ENCODE measurements around the gene CFHR1.

DNA sequence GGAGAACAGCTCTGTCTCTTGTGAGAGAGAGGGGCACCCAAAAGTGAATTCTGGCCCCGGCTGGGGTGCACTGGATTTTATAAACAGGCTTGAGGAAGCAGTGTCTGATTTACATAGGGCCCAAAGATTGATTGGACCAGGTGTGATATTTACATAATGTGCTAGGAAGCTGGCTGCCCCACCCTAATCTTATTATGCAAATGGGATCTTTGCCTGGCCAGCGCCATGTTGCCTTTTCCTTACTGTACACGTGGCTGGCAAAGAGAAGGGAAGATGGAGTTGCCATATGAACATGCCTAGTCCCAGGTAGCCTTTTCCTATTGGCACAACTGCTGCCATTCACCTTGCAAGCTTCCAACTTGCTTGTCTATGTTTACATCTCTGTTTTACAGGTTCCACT is 39.3 kb downstream of the CFHR1 start:
- TF ChIP-seq, protein P1, sequence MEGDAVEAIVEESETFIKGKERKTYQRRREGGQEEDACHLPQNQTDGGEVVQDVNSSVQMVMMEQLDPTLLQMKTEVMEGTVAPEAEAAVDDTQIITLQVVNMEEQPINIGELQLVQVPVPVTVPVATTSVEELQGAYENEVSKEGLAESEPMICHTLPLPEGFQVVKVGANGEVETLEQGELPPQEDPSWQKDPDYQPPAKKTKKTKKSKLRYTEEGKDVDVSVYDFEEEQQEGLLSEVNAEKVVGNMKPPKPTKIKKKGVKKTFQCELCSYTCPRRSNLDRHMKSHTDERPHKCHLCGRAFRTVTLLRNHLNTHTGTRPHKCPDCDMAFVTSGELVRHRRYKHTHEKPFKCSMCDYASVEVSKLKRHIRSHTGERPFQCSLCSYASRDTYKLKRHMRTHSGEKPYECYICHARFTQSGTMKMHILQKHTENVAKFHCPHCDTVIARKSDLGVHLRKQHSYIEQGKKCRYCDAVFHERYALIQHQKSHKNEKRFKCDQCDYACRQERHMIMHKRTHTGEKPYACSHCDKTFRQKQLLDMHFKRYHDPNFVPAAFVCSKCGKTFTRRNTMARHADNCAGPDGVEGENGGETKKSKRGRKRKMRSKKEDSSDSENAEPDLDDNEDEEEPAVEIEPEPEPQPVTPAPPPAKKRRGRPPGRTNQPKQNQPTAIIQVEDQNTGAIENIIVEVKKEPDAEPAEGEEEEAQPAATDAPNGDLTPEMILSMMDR (IDR thresholded peaks at IDR 0.05; ENCODE audit: insufficient read depth, low read depth, low read length) = no peak
- no peak for TF ChIP-seq EZH2 (IDR thresholded peaks at IDR 0.05; ENCODE audit: insufficient read depth, low read length)

Data from astrocyte (in vitro differentiated cells and primary cell).